A673 (cell line): ENCODE measurements around the gene CD40. TPM values are rescaled to one million over a fixed set of nuclear protein-coding genes. Genes with fewer than 3 reads are reported as not detected.

Experiments used
- BruUV-seq: library from RNA; stranded (reverse); fragments of 400-500 nt; replicated peaks from 2 replicates; lab custom pipeline; 2021; lab: Mats Ljungman, UMichigan
- CTCF ChIA-PET: fragments of 300-600 bp; sonication (Branson Sonifier 250); formaldehyde crosslinking; loops from one replicate; lab custom pipeline; 2022; ENCODE audit warnings: antibody characterized with exemption; lab: Charles Lee
- POLR2A ChIA-PET: fragments of 300-600 bp; sonication (Branson Sonifier 250); formaldehyde crosslinking; loops from one replicate; lab custom pipeline; 2022; ENCODE audit warnings: antibody characterized with exemption; ENCODE audit not compliant: low non-redundant PET; lab: Charles Lee
- DNase-seq: peaks from one replicate; pipeline ENCODE4 v3.0.0-alpha.2; 2015; ENCODE audit warnings: low spot score
- H3K27ac ChIP-seq: fragments of 200-600 bp; sonication (generic); 2 replicates; pipeline ENCODE4 v1.5.1; 2016; ENCODE audit warnings: mixed run types, low read depth, mild to moderate bottlenecking, mixed read lengths, antibody characterized with exemption, low read length; ENCODE audit not compliant: poor library complexity, severe bottlenecking
- H3K27me3 ChIP-seq: fragments of 200-600 bp; sonication (generic); replicated peaks from 2 replicates; pipeline ENCODE4 v1.6.1; 2017; ENCODE audit warnings: mixed run types, low read depth, mild to moderate bottlenecking, mixed read lengths, antibody characterized with exemption, low read length; ENCODE audit not compliant: insufficient read depth, poor library complexity
- H3K36me3 ChIP-seq: fragments of 200-600 bp; sonication (generic); 2 replicates; pipeline ENCODE4 v1.6.1; 2016; ENCODE audit warnings: mixed run types, mild to moderate bottlenecking, mixed read lengths, antibody characterized with exemption, low read length; ENCODE audit not compliant: insufficient read depth, poor library complexity, severe bottlenecking
- H3K4me1 ChIP-seq: fragments of 200-600 bp; sonication (generic); 2 replicates; pipeline ENCODE4 v1.6.1; 2017; ENCODE audit warnings: mixed run types, mild to moderate bottlenecking, mixed read lengths, antibody characterized with exemption, low read length; ENCODE audit not compliant: insufficient read depth, poor library complexity, severe bottlenecking
- H3K4me3 ChIP-seq: fragments of 200-600 bp; sonication (generic); 2 replicates; pipeline ENCODE4 v1.5.1; 2016; ENCODE audit warnings: low read depth, mixed run types, mild to moderate bottlenecking, mixed read lengths, low read length; ENCODE audit not compliant: poor library complexity, severe bottlenecking
- H3K9me3 ChIP-seq: fragments of 200-600 bp; sonication (generic); 2 replicates; pipeline ENCODE4 v1.6.1; 2016; ENCODE audit warnings: mixed run types, low read depth, mild to moderate bottlenecking, mixed read lengths, antibody characterized with exemption, low read length; ENCODE audit not compliant: poor library complexity, severe bottlenecking
- EZH2 ChIP-seq: fragments of 200-600 bp; sonication (generic); IDR thresholded peaks from 2 replicates; pipeline ENCODE4 v1.6.1; 2017; ENCODE audit warnings: borderline replicate concordance, low read depth, mild to moderate bottlenecking, mixed read lengths, antibody characterized with exemption, low read length; ENCODE audit not compliant: poor library complexity, severe bottlenecking
- intact Hi-C: fragments of 100-400 bp; cut with micrococcal nuclease; formaldehyde crosslinking; loops from one replicate; pipeline ENCODE4 v1.10.0; 2022; ENCODE audit not compliant: unreplicated experiment
- total RNA-seq: library from RNA; stranded (reverse); gene quantifications from 2 replicates; pipeline ENCODE4 v1.2.3, GENCODE V29; 2021
- TF ChIP-seq, protein P1 (sequence below): fragments of 300-800, 200-600 bp; sonication (generic); conservative IDR thresholded peaks from 2 replicates; pipeline ENCODE4 v1.5.1; 2017; ENCODE audit warnings: low read depth, mild to moderate bottlenecking, antibody characterized with exemption, low read length, moderate library complexity, mixed read lengths

The CD40 gene
- total RNA-seq, 1 experiment from 2014 or later: 16.3 TPM

DNA sequence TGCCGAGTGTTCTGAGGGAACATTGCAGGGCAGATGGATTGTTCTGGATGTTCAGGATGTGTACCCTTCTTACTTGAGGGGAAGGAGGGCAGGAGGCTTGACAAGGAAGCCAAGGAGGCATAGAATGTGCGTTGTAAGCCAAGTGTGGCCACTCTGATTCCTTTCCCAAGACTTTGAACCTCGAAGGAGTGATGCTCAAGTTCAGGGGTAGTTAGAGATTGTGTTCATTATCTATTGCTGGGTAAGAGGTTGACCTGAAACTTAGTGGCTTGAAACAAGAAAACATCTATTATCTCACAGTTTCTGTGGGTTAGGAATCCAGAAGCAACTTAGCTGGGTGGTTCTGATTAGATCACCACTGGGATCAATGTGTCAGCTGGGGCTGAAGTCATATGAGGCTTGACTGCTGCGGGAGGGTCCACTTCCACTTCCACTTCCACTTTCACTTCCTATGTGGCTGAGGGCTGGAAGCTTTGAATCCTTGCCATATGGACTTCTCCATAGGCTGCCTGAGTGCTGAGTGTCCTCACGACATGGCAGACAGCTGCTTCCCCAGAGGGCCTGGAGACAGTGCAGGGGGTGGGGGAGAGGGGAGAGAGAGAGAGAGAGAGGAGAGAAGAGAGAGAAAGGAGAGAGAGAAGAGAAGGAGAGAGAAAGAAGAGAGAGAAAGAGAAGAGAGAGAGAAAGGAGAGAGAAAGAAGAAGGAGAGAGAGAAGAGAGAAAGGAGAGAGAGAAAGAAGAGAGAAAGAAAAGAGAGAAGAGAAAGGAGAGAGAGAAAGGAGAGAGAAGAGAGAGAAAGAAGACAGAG lies 6.9 kb upstream of the CD40 start:
- DNase-seq: no peak
- Histone ChIP-seq H3K27me3 (peaks cover 39% of the 10 kb centered on the region), H3K9me3 (no peaks in the 10 kb centered on the region), H3K36me3 (no peaks in the 10 kb centered on the region), H3K27ac (no peak overlapping the region), H3K4me3 (no peak overlapping the region), H3K4me1 (no peaks in the 10 kb centered on the region)
- POLR2A ChIA-PET: no interaction called here
- TF ChIP-seq, protein P1, sequence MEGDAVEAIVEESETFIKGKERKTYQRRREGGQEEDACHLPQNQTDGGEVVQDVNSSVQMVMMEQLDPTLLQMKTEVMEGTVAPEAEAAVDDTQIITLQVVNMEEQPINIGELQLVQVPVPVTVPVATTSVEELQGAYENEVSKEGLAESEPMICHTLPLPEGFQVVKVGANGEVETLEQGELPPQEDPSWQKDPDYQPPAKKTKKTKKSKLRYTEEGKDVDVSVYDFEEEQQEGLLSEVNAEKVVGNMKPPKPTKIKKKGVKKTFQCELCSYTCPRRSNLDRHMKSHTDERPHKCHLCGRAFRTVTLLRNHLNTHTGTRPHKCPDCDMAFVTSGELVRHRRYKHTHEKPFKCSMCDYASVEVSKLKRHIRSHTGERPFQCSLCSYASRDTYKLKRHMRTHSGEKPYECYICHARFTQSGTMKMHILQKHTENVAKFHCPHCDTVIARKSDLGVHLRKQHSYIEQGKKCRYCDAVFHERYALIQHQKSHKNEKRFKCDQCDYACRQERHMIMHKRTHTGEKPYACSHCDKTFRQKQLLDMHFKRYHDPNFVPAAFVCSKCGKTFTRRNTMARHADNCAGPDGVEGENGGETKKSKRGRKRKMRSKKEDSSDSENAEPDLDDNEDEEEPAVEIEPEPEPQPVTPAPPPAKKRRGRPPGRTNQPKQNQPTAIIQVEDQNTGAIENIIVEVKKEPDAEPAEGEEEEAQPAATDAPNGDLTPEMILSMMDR: no peak
- TF ChIP-seq EZH2: no peak
- intact Hi-C loops: loop anchor here (10.0 kb wide), 1 partner anchor 64 kb away; no protein-coding TSS in a partner anchor
- CTCF ChIA-PET: interaction anchor here (0.9 kb wide), 1 partner anchor 196 kb away, joined by 3 read pairs; no protein-coding TSS in a partner anchor
- no TSS peak for BruUV-seq

DNA sequence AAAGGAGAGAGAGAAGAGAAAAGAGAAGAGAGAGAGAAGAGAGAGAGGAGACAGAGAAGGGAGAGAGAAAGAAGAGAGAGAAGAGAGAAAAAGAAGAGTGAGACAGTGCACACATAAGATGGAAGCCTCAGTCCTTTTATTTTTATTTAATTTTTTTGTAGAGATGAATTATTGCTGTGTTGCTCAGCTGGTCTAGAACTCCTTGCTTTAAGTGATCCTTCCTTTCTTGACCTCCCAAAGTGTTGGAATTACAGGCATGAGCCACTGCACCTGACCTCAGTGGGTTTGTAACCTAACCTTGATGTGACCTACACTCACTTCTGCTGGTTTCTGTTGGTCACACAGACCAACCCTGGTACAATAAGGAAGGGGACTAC lies 6.3 kb upstream of the CD40 start:
- POLR2A ChIA-PET: no interaction called here
- TF ChIP-seq, protein P1: no peak
- TF ChIP-seq EZH2: no peak
- Histone ChIP-seq H3K27me3 (peaks cover 38% of the 10 kb centered on the region), H3K4me3 (no peak overlapping the region), H3K27ac (no peak overlapping the region), H3K9me3 (no peaks in the 10 kb centered on the region), H3K4me1 (no peaks in the 10 kb centered on the region), H3K36me3 (no peaks in the 10 kb centered on the region)
- DNase-seq: no peak
- intact Hi-C loops: loop anchor here (10.0 kb wide), 1 partner anchor 63 kb away; no protein-coding TSS in a partner anchor
- CTCF ChIA-PET: interaction anchor here (0.9 kb wide), 1 partner anchor 195 kb away, joined by 3 read pairs; no protein-coding TSS in a partner anchor
- no TSS peak for BruUV-seq

DNA sequence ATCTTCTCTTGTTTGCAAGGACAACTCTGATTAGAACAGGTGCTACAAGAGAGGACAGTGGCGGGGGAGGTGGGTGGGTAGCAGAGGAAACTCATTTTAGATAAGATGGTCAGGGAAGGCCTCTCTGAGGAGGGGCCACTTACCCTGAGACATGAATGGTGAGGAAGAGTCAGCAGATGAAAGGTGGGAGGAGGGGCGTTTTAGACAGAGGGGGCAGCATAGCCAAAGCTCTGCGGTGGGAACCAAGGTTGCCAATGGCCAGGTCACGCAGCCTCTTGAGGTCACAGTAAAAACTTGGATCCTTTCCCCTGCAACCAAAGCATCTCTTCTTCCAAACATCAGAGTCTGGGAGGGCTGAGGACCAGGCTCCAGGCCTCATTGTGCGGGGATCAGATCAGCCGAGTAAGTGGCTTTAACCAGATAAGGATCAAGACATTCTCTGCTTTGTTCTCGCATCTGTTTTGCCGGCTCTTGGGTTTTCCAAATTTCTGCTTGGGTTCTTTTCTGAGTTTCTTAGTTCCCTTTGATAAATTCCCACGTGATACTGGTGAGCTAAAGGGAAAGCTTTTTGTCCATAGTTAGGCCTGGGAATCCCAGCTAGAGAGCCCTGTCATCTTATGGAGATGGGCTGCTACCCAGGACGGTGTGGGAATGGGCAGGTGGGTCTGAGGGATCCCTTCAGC lies 5.5 kb upstream of the CD40 start:
- Histone ChIP-seq H3K4me1 (no peaks in the 10 kb centered on the region), H3K9me3 (no peaks in the 10 kb centered on the region), H3K36me3 (no peaks in the 10 kb centered on the region), H3K4me3 (no peak overlapping the region), H3K27me3 (peaks cover 38% of the 10 kb centered on the region), H3K27ac (no peak overlapping the region)
- CTCF ChIA-PET: interaction anchor here (0.9 kb wide), 1 partner anchor 194 kb away, joined by 3 read pairs; no protein-coding TSS in a partner anchor
- no peak for DNase-seq
- POLR2A ChIA-PET: no interaction called here
- TF ChIP-seq, protein P1: no peak
- TF ChIP-seq EZH2: no peak
- no TSS peak for BruUV-seq
- intact Hi-C loops: loop anchor here (10.0 kb wide), 1 partner anchor 62 kb away; no protein-coding TSS in a partner anchor
